Adrenal gland (tissue), 5 donors: ENCODE measurements around the gene RELN.

Source experiments
- POLR2A ChIP-seq, 2 donors: fragments of 450-650 bp; IDR thresholded peaks; one replicate each; pipeline ENCODE4 v1.6.1; 2017; ENCODE audit warnings: antibody characterized with exemption in 2 of 2, mild to moderate bottlenecking in 2 of 2, moderate library complexity in 1 of 2
- TF ChIP-seq, protein P1 (sequence below), 6 experiments: fragments of 450-650 bp in 4 of 6; fragments of 200-600 bp in 2 of 6; sonication (generic) in 1 of 6; IDR thresholded peaks; 1 replicate in 5 of 6; 2 replicates in 1 of 6; pipeline versions ENCODE4 v1.5.1 to v1.8.0; 2016 to 2021; ENCODE audit warnings: antibody characterized with exemption in 6 of 6, mild to moderate bottlenecking in 2 of 6, moderate library complexity in 1 of 6
- donor health status: DM: no; HTN: no; CAD: no.

DNA sequence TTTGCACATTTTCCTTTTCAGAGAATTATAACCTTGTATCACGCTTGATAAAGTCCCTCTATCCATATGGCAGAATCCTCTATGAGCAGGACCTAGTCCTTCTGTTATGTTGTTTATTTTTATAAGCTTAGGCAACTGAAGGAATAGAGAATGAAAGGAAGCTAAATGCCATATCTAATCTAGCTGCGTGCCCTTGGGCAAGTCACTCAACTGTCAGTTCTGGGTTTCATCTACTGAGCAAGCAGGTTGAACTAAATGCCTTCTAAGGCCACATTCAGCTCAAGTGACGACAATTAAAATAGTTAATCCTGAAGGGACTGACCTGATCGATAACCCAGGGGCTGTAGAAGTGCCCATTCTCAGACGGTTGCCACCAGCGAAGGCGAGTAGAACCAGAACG lies 449.6 kb downstream of the RELN start:
- no peak for TF ChIP-seq POLR2A (IDR thresholded peaks at IDR 0.05)
- TF ChIP-seq, protein P1, sequence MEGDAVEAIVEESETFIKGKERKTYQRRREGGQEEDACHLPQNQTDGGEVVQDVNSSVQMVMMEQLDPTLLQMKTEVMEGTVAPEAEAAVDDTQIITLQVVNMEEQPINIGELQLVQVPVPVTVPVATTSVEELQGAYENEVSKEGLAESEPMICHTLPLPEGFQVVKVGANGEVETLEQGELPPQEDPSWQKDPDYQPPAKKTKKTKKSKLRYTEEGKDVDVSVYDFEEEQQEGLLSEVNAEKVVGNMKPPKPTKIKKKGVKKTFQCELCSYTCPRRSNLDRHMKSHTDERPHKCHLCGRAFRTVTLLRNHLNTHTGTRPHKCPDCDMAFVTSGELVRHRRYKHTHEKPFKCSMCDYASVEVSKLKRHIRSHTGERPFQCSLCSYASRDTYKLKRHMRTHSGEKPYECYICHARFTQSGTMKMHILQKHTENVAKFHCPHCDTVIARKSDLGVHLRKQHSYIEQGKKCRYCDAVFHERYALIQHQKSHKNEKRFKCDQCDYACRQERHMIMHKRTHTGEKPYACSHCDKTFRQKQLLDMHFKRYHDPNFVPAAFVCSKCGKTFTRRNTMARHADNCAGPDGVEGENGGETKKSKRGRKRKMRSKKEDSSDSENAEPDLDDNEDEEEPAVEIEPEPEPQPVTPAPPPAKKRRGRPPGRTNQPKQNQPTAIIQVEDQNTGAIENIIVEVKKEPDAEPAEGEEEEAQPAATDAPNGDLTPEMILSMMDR (IDR thresholded peaks at IDR 0.05) = no peak
